Astrocyte (in vitro differentiated cells and primary cell): Measurements from ENCODE around the gene RLBP1. TPM values are rescaled to one million over a fixed set of nuclear protein-coding genes. Genes with fewer than 3 reads are reported as not detected.
A peak's percentile ranks its signal among the peaks of the same experiment; 100 is the strongest.

Source experiments
- DNase-seq: peaks from one replicate; pipeline ENCODE4 v3.0.0-alpha.2; 2010; ENCODE audit warnings: low read depth
- FAIRE-seq: peaks from 2 replicates; lab custom pipeline; 2011; peaks lifted over from hg19 to GRCh38; lab: Jason Lieb, UNC
- H2AFZ ChIP-seq: 2 replicates; pipeline ENCODE4 v1.6.0; 2012; ENCODE audit warnings: low read depth, low read length, inconsistent platforms
- H3K27ac ChIP-seq: 2 replicates; pipeline ENCODE4 v1.5.1; 2011; ENCODE audit warnings: low read depth, low read length, inconsistent platforms
- H3K27me3 ChIP-seq: 2 replicates; pipeline ENCODE4 v1.6.0; 2011; ENCODE audit warnings: low read length, inconsistent platforms; ENCODE audit not compliant: insufficient read depth
- H3K36me3 ChIP-seq: 2 replicates; pipeline ENCODE4 v1.5.1; 2011; ENCODE audit warnings: low read length, inconsistent platforms; ENCODE audit not compliant: insufficient read depth
- H3K4me1 ChIP-seq: 2 replicates; pipeline ENCODE4 v1.5.1; 2011; ENCODE audit warnings: low read length, inconsistent platforms; ENCODE audit not compliant: insufficient read depth
- H3K4me2 ChIP-seq: 2 replicates; pipeline ENCODE4 v1.6.0; 2012; ENCODE audit warnings: low read length, inconsistent platforms
- H3K4me3 ChIP-seq: 2 replicates; pipeline ENCODE4 v1.5.1; 2011; ENCODE audit warnings: low read depth, mild to moderate bottlenecking, low read length, inconsistent platforms; ENCODE audit not compliant: insufficient read depth
- H3K79me2 ChIP-seq: 2 replicates; pipeline ENCODE4 v1.6.0; 2012; ENCODE audit warnings: mild to moderate bottlenecking, low read length, inconsistent platforms; ENCODE audit not compliant: insufficient read depth
- H3K9ac ChIP-seq: 2 replicates; pipeline ENCODE4 v1.6.0; 2012; ENCODE audit warnings: mild to moderate bottlenecking, low read length, inconsistent platforms
- H3K9me3 ChIP-seq: 2 replicates; pipeline ENCODE4 v1.5.1; 2012; ENCODE audit warnings: low read depth, mild to moderate bottlenecking, low read length, inconsistent platforms; ENCODE audit not compliant: insufficient read depth
- H4K20me1 ChIP-seq: 2 replicates; pipeline ENCODE4 v1.6.0; 2012; ENCODE audit warnings: low read length, inconsistent platforms; ENCODE audit not compliant: insufficient read depth
- H3K27ac Mint-ChIP-seq: one replicate; pipeline ENCODE4 v1.8.0; 2021; ENCODE audit warnings: mild to moderate bottlenecking, mixed read lengths; ENCODE audit not compliant: unreplicated experiment
- H3K27me3 Mint-ChIP-seq: one replicate; pipeline ENCODE4 v1.8.0; 2021; ENCODE audit warnings: low read depth, mixed read lengths; ENCODE audit not compliant: unreplicated experiment
- H3K36me3 Mint-ChIP-seq: one replicate; pipeline ENCODE4 v1.8.0; 2021; ENCODE audit warnings: low read depth, mixed read lengths; ENCODE audit not compliant: unreplicated experiment
- H3K4me1 Mint-ChIP-seq: one replicate; pipeline ENCODE4 v1.8.0; 2021; ENCODE audit warnings: low read depth, mixed read lengths; ENCODE audit not compliant: unreplicated experiment
- H3K4me3 Mint-ChIP-seq: one replicate; pipeline ENCODE4 v1.8.0; 2021; ENCODE audit warnings: mild to moderate bottlenecking, moderate library complexity, mixed read lengths; ENCODE audit not compliant: unreplicated experiment
- H3K9me3 Mint-ChIP-seq: one replicate; pipeline ENCODE4 v1.8.0; 2021; ENCODE audit warnings: mild to moderate bottlenecking, mixed read lengths; ENCODE audit not compliant: unreplicated experiment
- CTCF ChIP-seq: IDR thresholded peaks from 2 replicates; pipeline ENCODE4 v1.5.1; 2011; ENCODE audit warnings: low read depth, mild to moderate bottlenecking, inconsistent platforms, low read length, moderate library complexity; ENCODE audit not compliant: insufficient read depth
- EZH2 ChIP-seq: IDR thresholded peaks from 2 replicates; pipeline ENCODE4 v1.6.1; 2012; ENCODE audit warnings: mild to moderate bottlenecking, low read length, inconsistent platforms; ENCODE audit not compliant: insufficient read depth
- total RNA-seq: library from RNA; stranded (reverse); gene quantifications from 2 replicates; pipeline ENCODE4 v1.2.1, GENCODE V29; 2021

The RLBP1 gene
- total RNA-seq, 1 donor from 2014 or later, result not detected

DNA sequence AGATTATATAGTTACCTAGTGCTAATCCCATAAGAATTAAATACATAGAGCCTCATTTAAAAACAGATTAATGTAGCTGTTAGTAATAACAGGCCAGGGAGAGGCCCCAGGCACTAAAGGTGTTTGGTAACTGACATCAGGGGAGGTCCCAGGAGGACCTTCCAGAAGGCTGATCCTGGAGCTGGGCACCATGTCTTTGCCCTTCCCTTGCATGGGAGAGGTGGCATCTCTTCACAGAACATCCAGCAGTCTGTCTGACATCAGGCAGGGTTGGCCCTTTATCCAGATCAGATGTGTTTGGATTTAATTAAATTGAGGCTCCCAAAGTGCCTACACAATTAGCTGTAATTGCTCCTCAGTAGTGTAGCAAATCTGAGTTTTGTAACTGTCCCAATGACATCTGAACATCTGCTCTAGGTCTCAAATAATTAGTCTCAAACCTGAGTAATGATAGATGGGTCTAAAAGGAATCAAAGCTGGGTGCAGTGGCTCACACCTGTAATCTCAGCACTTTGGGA is 53.0 kb downstream of the RLBP1 start:
- Histone ChIP-seq H3K9me3 (no peaks in the 10 kb centered on the region), H3K4me2 (peak overlapping the region; percentile 72), H3K79me2 (no peaks in the 10 kb centered on the region), H3K27ac (peak overlapping the region; percentile 73), H4K20me1 (peaks cover 6% of the 10 kb centered on the region), H3K36me3 (no peaks in the 10 kb centered on the region), H2AFZ (no peak overlapping the region), H3K9ac (peak overlapping the region; percentile 23), H3K4me1 (peaks cover 27% of the 10 kb centered on the region), H3K4me3 (no peak overlapping the region), H3K27me3 (no peaks in the 10 kb centered on the region)
- no peak for FAIRE-seq
- Mint-ChIP-seq H3K4me3 (no peak overlapping the region), H3K36me3 (peaks cover 3% of the 10 kb centered on the region), H3K27ac (peak overlapping the region; percentile 90), H3K4me1 (peaks cover 23% of the 10 kb centered on the region), H3K9me3 (no peaks in the 10 kb centered on the region), H3K27me3 (no peaks in the 10 kb centered on the region)
- TF ChIP-seq EZH2 (no peak), CTCF (no peak)
- DNase-seq, result no peak

DNA sequence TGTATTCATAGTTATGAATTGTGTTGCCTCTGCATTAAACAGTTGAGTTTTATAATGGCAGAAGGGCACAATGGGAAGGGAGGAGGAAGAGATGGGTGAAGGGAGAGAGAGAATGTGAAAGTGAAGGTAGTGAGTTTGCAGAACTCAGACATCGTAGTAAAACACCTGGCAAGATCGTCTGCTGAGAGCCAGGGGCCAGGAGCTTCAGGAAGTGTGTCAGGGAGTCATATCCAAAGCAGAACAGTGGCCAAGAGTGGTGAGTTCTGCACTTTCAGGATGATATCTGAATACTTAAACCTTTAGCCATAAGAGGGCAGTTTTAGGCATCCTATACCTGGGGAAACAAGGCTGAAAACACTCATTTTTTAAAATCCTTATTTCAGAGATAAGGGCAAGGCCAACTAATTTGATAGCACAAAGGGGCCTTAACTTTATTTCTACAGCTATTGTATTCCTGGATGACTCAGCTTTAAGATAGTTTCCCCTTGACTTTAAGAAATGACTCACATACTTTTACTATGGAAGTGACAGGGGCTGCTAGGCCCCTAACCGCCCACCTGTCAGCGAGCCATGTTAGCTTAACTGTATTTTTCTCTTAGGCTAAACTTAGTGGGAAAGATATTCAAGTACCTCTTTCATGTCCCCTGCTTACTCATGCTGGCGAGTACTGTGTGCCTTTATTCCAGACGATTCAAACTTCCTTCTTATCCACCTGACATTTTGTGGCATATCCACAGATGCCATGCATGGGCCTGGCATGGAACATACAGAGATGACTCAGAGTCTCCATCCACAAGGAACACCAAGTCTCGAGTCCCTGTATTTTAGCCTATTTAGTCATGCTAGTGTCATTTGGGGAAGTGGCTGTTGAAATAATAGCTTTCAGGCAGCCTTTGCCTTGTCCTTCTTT is 53.9 kb downstream of the RLBP1 start:
- Histone ChIP-seq H4K20me1 (peaks cover 7% of the 10 kb centered on the region), H3K79me2 (no peaks in the 10 kb centered on the region), H3K4me2 (peak overlapping the region; percentile 72), H3K4me3 (peak overlapping the region; percentile 15), H3K4me1 (peaks cover 27% of the 10 kb centered on the region), H3K36me3 (no peaks in the 10 kb centered on the region), H3K9ac (peak overlapping the region; percentile 23), H3K9me3 (no peaks in the 10 kb centered on the region), H2AFZ (no peak overlapping the region), H3K27ac (peak overlapping the region; percentile 73), H3K27me3 (no peaks in the 10 kb centered on the region)
- Mint-ChIP-seq H3K4me3 (no peak overlapping the region), H3K27me3 (no peaks in the 10 kb centered on the region), H3K36me3 (peaks cover 3% of the 10 kb centered on the region), H3K9me3 (no peaks in the 10 kb centered on the region), H3K4me1 (peaks cover 23% of the 10 kb centered on the region), H3K27ac (peak overlapping the region; percentile 90)
- FAIRE-seq, result no peak
- DNase-seq, result peak; percentile 91
- TF ChIP-seq CTCF (no peak), EZH2 (no peak)
